ENCODE measurements around the gene SCRT2. TPM values are rescaled to one million over a fixed set of nuclear protein-coding genes. Genes with fewer than 3 reads are reported as not detected.

The SCRT2 gene
- total and polyA plus RNA-seq, 7 experiments from 2014 or later: not detected

DNA sequence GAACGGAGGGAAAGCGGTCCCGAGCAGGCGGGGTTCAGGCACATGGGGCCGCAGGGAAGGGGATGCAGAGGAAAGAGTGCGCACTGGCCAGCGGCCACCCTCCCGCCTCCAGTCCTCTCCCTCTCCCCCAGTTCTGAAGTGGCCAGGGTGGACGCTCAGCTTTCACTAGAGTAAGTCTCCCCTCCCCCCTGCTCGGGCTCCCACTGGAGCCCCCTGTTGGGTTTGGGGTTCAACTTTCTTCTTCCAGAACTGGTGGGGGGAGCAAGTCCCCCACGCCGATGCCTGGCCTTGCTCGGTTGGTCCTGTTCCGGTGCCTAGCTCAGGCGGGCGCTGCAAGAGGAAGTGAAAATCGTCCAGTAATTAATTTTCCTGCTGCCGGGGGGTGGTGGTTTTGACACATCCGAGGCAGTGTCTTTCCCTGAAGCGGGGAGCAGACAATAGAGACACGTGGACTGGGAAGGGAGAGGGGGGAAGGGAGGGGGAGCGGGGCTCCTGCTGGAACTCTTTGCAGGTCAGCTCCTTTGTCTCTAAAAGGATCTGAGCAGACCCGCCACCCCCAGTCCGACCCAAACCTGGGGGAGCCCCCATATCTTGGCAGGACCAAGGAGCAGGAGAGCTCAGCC lies 824 bp upstream of the SCRT2 start:
- Histone ChIP-seq H3K4me3 (ENCODE audit: low read length) (no peak overlapping the region), H3K27ac (ENCODE audit: low read depth, low read length) (no peak overlapping the region), H3K9me3 (ENCODE audit: control insufficient read depth in 2 of 3, low read length in 3 of 3) (no peaks in the 10 kb centered on the region), H3K36me3 (ENCODE audit: control insufficient read depth in 2 of 3, insufficient read depth in 3 of 3, low read length in 3 of 3) (no peaks in the 10 kb centered on the region), H3K27me3 (ENCODE audit: control insufficient read depth in 2 of 2, insufficient read depth in 2 of 2, low read length in 2 of 2) (peaks cover 0 to 10% of the 10 kb centered on the region in 2 donors), H3K4me1 (ENCODE audit: control insufficient read depth in 2 of 2, insufficient read depth in 2 of 2, low read length in 2 of 2) (no peaks in the 10 kb centered on the region)
- peaks cover 5 to 11% (median 6%) of the 10 kb centered on the region in 7 donors for H3K4me1 Mint-ChIP-seq
- peak overlapping the region in 6 of 10 donors; percentile 0 to 74 (median 56) for H3K4me3 Mint-ChIP-seq
- POLR2A ChIA-PET: no interaction called here
- CTCF ChIA-PET: no interaction called here
- intact Hi-C loops (cut with micrococcal nuclease): no loop called here
- H3K27ac Mint-ChIP-seq: no peak overlapping the region
- peaks cover 0 to 4% (median 4%) of the 10 kb centered on the region in 5 donors for H3K36me3 Mint-ChIP-seq
- ATAC-seq (no peak), DNase-seq (no peak)
- H3K9me3 Mint-ChIP-seq: peaks cover 0 to 5% (median 0%) of the 10 kb centered on the region in 11 donors
- H3K27me3 Mint-ChIP-seq: peaks cover 55 to 84% (median 72%) of the 10 kb centered on the region in 5 donors

DNA sequence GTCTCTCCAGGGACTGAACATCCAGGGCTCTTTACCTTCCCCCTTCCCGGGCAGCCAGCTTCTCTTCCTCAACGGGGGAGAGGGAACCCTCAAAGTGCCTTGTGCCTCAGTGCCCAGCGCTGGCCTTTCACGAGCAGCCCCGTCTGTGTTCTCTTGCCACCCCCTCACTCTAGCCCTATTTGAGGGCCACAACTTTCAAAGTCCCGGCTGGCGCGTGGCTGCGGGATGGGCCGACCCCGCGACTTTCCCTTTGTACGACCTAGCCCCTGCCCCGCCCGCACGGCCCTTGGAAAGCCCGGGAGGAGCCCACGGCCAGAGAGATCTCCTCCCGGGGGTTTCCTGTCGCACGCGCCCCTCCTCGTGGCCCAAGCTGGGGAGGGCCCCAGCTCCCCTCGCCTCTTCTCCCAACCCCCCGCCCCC lies 559 bp downstream of the SCRT2 start:
- ATAC-seq (no peak), DNase-seq (no peak)
- H3K4me3 ChIP-seq (ENCODE audit: low read length): no peak overlapping the region
- intact Hi-C loops (cut with micrococcal nuclease): no loop called here
- POLR2A ChIA-PET: no interaction called here
- CTCF ChIA-PET: no interaction called here
- H3K27ac ChIP-seq (ENCODE audit: low read depth, low read length): no peak overlapping the region
- peak overlapping the region in 1 of 10 donors; percentile 74 for H3K4me3 Mint-ChIP-seq
- peaks cover 64 to 86% (median 72%) of the 10 kb centered on the region in 5 donors for H3K27me3 Mint-ChIP-seq
- peaks cover 0 to 4% (median 4%) of the 10 kb centered on the region in 5 donors for H3K36me3 Mint-ChIP-seq
- H3K4me1 ChIP-seq (ENCODE audit: control insufficient read depth in 2 of 2, insufficient read depth in 2 of 2, low read length in 2 of 2): no peaks in the 10 kb centered on the region
- H3K27ac Mint-ChIP-seq: no peak overlapping the region
- H3K4me1 Mint-ChIP-seq: peaks cover 5 to 11% (median 6%) of the 10 kb centered on the region in 7 donors
- peaks cover 0 to 5% (median 0%) of the 10 kb centered on the region in 11 donors for H3K9me3 Mint-ChIP-seq
- no peaks in the 10 kb centered on the region for H3K9me3 ChIP-seq (ENCODE audit: control insufficient read depth in 2 of 3, low read length in 3 of 3)
- peaks cover 0 to 10% of the 10 kb centered on the region in 2 donors for H3K27me3 ChIP-seq (ENCODE audit: control insufficient read depth in 2 of 2, insufficient read depth in 2 of 2, low read length in 2 of 2)
- H3K36me3 ChIP-seq (ENCODE audit: control insufficient read depth in 2 of 3, insufficient read depth in 3 of 3, low read length in 3 of 3): no peaks in the 10 kb centered on the region

DNA sequence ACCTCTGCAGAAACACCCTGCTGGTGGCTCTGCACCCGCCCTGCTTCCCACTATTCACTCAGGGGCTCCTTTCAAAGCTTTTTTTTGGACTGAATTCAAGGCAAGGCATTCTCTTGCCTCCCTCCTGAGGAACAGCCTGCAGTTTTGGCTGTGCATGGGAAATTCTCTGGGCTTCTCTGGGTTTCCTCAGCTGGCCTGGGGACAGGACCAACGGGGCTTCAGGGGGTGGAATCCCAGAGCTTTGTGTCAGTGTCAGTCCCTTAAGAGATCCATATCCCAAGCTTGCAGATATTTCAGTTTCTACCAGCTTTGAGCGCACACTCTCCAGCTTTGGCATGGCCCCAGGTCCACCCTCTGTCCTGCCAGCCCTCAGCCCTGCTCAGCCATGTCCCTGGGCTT lies 2.0 kb downstream of the SCRT2 start:
- ATAC-seq (no peak), DNase-seq (no peak)
- H3K27me3 Mint-ChIP-seq: peaks cover 52 to 77% (median 65%) of the 10 kb centered on the region in 5 donors
- intact Hi-C loops (cut with micrococcal nuclease): no loop called here
- POLR2A ChIA-PET: no interaction called here
- CTCF ChIA-PET: no interaction called here
- H3K27ac ChIP-seq (ENCODE audit: low read depth, low read length): no peak overlapping the region
- H3K36me3 Mint-ChIP-seq: peaks cover 0 to 4% (median 4%) of the 10 kb centered on the region in 5 donors
- H3K27ac Mint-ChIP-seq: no peak overlapping the region
- no peaks in the 10 kb centered on the region for H3K4me1 ChIP-seq (ENCODE audit: control insufficient read depth in 2 of 2, insufficient read depth in 2 of 2, low read length in 2 of 2)
- H3K4me1 Mint-ChIP-seq: peaks cover 5 to 11% (median 6%) of the 10 kb centered on the region in 7 donors
- no peak overlapping the region for H3K4me3 ChIP-seq (ENCODE audit: low read length)
- peaks cover 0 to 10% of the 10 kb centered on the region in 2 donors for H3K27me3 ChIP-seq (ENCODE audit: control insufficient read depth in 2 of 2, insufficient read depth in 2 of 2, low read length in 2 of 2)
- H3K9me3 ChIP-seq (ENCODE audit: control insufficient read depth in 2 of 3, low read length in 3 of 3): no peaks in the 10 kb centered on the region
- H3K9me3 Mint-ChIP-seq: peaks cover 0 to 5% (median 0%) of the 10 kb centered on the region in 11 donors
- no peaks in the 10 kb centered on the region for H3K36me3 ChIP-seq (ENCODE audit: control insufficient read depth in 2 of 3, insufficient read depth in 3 of 3, low read length in 3 of 3)
- H3K4me3 Mint-ChIP-seq: no peak overlapping the region

DNA sequence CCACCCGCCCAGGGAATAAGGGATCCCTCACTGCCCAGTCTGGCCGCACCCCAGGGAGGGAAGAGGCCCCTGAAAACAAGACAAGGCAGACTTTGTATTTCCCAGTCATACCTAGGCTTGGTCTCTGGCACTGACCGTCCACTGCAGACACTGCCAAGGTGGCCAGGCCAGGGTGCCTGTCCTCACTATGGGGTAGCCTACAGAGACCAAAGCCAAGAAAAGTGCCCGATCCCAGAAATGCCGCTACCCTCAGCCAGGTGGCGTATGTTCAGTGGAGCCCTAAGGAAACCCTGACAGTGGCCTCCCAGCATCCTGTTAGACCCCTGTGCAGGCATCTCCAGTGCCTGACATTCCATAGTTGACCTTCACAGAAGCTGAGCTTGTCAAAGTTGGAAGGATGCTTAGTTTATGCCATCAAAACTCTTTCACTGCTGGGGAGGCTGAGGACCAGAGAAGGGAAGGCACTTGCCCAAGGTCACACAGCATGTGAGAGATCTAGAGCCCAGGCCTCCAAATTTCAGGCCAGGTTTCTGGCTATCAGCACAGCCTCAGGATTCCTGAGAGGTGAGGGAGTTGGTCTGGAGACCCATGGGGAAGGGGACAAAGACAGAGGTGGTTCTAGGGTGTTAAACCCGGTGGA lies 2.5 kb downstream of the SCRT2 start:
- Histone ChIP-seq H3K4me1 (ENCODE audit: control insufficient read depth in 2 of 2, insufficient read depth in 2 of 2, low read length in 2 of 2) (no peaks in the 10 kb centered on the region), H3K27me3 (ENCODE audit: control insufficient read depth in 2 of 2, insufficient read depth in 2 of 2, low read length in 2 of 2) (peaks cover 0 to 10% of the 10 kb centered on the region in 2 donors), H3K36me3 (ENCODE audit: control insufficient read depth in 2 of 3, insufficient read depth in 3 of 3, low read length in 3 of 3) (no peaks in the 10 kb centered on the region), H3K9me3 (ENCODE audit: control insufficient read depth in 2 of 3, low read length in 3 of 3) (no peaks in the 10 kb centered on the region), H3K4me3 (ENCODE audit: low read length) (no peak overlapping the region), H3K27ac (ENCODE audit: low read depth, low read length) (no peak overlapping the region)
- Mint-ChIP-seq H3K4me1 (peaks cover 5 to 11% (median 6%) of the 10 kb centered on the region in 7 donors), H3K27ac (no peak overlapping the region), H3K9me3 (peaks cover 0 to 5% (median 0%) of the 10 kb centered on the region in 11 donors), H3K36me3 (peaks cover 0 to 4% (median 4%) of the 10 kb centered on the region in 5 donors), H3K27me3 (peaks cover 49 to 74% (median 61%) of the 10 kb centered on the region in 5 donors), H3K4me3 (no peak overlapping the region)
- intact Hi-C loops (cut with micrococcal nuclease): no loop called here
- DNase-seq (no peak), ATAC-seq (no peak)
- CTCF ChIA-PET: no interaction called here
- POLR2A ChIA-PET: no interaction called here

DNA sequence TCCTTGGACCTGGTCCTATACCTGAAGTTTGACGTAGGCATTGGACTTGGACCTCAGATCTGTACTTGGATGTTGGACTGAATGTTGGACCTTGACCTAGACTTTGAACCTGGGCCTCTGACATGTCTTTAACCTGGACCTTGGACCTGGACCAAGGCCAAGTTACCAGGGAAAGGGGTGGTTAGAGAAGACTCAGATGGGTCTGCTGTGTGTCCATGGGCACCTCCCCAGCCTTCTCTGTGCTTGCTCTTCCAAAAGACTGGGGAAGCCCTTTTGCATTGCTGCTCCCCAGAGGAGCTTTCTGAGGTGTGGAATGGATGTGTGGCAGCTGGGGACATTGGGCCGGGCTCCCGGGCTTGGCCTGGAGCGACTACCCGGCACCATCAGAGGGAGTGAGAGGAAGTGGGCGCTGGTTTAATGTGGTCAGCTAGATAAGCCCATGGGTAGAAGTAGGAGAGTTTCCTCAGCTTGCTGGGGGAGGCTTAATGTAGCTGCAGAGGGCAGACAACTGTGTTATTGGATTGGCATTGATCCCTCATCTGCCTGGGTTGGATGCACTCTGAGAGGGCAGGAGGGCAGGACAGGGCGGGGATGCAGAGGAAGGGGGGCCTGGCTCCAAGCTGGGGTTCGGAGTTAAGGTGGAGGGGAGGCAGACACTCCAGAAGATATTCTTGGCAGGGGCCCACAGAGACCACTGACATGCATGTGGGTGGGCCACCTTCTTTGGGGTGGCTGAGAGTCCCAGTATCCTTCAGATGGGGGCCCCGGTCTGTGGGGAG lies 4.2 kb downstream of the SCRT2 start:
- intact Hi-C loops (cut with micrococcal nuclease): no loop called here
- Histone ChIP-seq H3K27ac (ENCODE audit: low read depth, low read length) (no peak overlapping the region), H3K9me3 (ENCODE audit: control insufficient read depth in 2 of 3, low read length in 3 of 3) (no peaks in the 10 kb centered on the region), H3K36me3 (ENCODE audit: control insufficient read depth in 2 of 3, insufficient read depth in 3 of 3, low read length in 3 of 3) (no peaks in the 10 kb centered on the region), H3K27me3 (ENCODE audit: control insufficient read depth in 2 of 2, insufficient read depth in 2 of 2, low read length in 2 of 2) (peaks cover 0 to 5% of the 10 kb centered on the region in 2 donors), H3K4me1 (ENCODE audit: control insufficient read depth in 2 of 2, insufficient read depth in 2 of 2, low read length in 2 of 2) (no peaks in the 10 kb centered on the region), H3K4me3 (ENCODE audit: low read length) (no peak overlapping the region)
- CTCF ChIA-PET: no interaction called here
- Mint-ChIP-seq H3K27ac (no peak overlapping the region), H3K4me3 (no peak overlapping the region), H3K27me3 (peaks cover 57 to 74% (median 66%) of the 10 kb centered on the region in 5 donors), H3K36me3 (peaks cover 0 to 4% (median 4%) of the 10 kb centered on the region in 5 donors), H3K4me1 (peaks cover 5 to 14% (median 6%) of the 10 kb centered on the region in 7 donors), H3K9me3 (peaks cover 0 to 5% (median 0%) of the 10 kb centered on the region in 11 donors)
- ATAC-seq (no peak), DNase-seq (no peak)
- POLR2A ChIA-PET: no interaction called here

DNA sequence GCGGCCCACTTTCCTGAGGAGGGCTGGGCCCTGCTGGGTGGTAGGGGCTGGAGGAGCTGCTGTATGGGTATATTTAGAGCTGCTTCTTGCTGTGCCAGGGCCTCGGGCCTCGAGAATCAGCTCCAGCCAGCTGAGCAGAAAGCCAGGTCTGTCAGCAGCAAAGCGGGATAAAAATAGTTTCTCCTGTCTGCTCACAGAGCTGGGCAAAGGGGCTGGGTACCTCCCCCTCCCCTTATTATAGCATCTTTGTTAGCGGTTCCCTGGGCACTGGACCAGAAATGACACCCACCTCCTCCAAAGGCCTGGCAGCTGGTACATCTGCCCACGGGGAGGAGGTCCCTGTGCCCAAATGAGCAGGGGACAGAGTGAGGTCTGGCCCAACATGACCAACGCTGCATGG lies 6.0 kb downstream of the SCRT2 start:
- Histone ChIP-seq H3K4me3 (ENCODE audit: low read length) (no peak overlapping the region), H3K4me1 (ENCODE audit: control insufficient read depth in 2 of 2, insufficient read depth in 2 of 2, low read length in 2 of 2) (no peaks in the 10 kb centered on the region), H3K27me3 (ENCODE audit: control insufficient read depth in 2 of 2, insufficient read depth in 2 of 2, low read length in 2 of 2) (peaks cover 0 to 3% of the 10 kb centered on the region in 2 donors), H3K9me3 (ENCODE audit: control insufficient read depth in 2 of 3, low read length in 3 of 3) (no peaks in the 10 kb centered on the region), H3K27ac (ENCODE audit: low read depth, low read length) (no peak overlapping the region), H3K36me3 (ENCODE audit: control insufficient read depth in 2 of 3, insufficient read depth in 3 of 3, low read length in 3 of 3) (no peaks in the 10 kb centered on the region)
- no peak for DNase-seq
- Mint-ChIP-seq H3K27me3 (peaks cover 62 to 77% (median 69%) of the 10 kb centered on the region in 5 donors), H3K4me1 (peaks cover 0 to 8% (median 0%) of the 10 kb centered on the region in 7 donors), H3K4me3 (no peak overlapping the region), H3K36me3 (no peaks in the 10 kb centered on the region), H3K9me3 (peaks cover 0 to 2% (median 0%) of the 10 kb centered on the region in 11 donors), H3K27ac (no peak overlapping the region)
- POLR2A ChIA-PET: no interaction called here
- no peak for ATAC-seq
- CTCF ChIA-PET: no interaction called here
- intact Hi-C loops (cut with micrococcal nuclease): loop anchor here in 1 of 2 donors (5.0 kb wide), 1 partner anchor 317 kb away; no protein-coding TSS in a partner anchor
